Keratinocyte (primary cell): Measurements from ENCODE around the gene COG5. TPM values are rescaled to one million over a fixed set of nuclear protein-coding genes. Genes with fewer than 3 reads are reported as not detected.

Experiments
- DNase-seq: peaks from one replicate; pipeline ENCODE4 v3.0.0-alpha.2; 2011; ENCODE audit warnings: low read depth, missing footprints, low spot score
- FAIRE-seq: peaks from 2 replicates; lab custom pipeline; 2011; peaks lifted over from hg19 to GRCh38; lab: Jason Lieb, UNC
- H2AFZ ChIP-seq: 2 replicates; pipeline ENCODE4 v1.6.0; 2012; ENCODE audit warnings: low read length, control low read depth, inconsistent platforms; ENCODE audit not compliant: control insufficient read depth
- H3K27ac ChIP-seq: 2 replicates; pipeline ENCODE4 v1.5.1; 2011; ENCODE audit warnings: low read length; ENCODE audit not compliant: control insufficient read depth, insufficient read depth
- H3K27me3 ChIP-seq: 3 replicates; pipeline ENCODE4 v1.6.0; 2011; ENCODE audit warnings: low read length; ENCODE audit not compliant: control insufficient read depth, insufficient read depth; ENCODE audit errors: extremely low read depth
- H3K36me3 ChIP-seq, 2 experiments: 2 replicates in 1 of 2; 3 replicates in 1 of 2; pipeline ENCODE4 v1.5.1; 2011; ENCODE audit warnings: low read length in 2 of 2, mild to moderate bottlenecking in 1 of 2; ENCODE audit not compliant: control insufficient read depth in 2 of 2, insufficient read depth in 2 of 2; ENCODE audit errors: extremely low read depth in 1 of 2
- H3K4me1 ChIP-seq: 3 replicates; pipeline ENCODE4 v1.5.1; 2011; ENCODE audit warnings: low read length; ENCODE audit not compliant: control insufficient read depth, insufficient read depth; ENCODE audit errors: extremely low read depth
- H3K4me2 ChIP-seq: 3 replicates; pipeline ENCODE4 v1.6.0; 2011; ENCODE audit warnings: low read depth, low read length; ENCODE audit not compliant: control insufficient read depth, insufficient read depth; ENCODE audit errors: extremely low read depth
- H3K4me3 ChIP-seq, 3 experiments: fragments of 200-600 bp in 1 of 3; sonication (generic) in 1 of 3; 2 replicates in 2 of 3; 3 replicates in 1 of 3; pipeline ENCODE4 v1.5.1; 2011 to 2016; ENCODE audit warnings: low read length in 3 of 3, mild to moderate bottlenecking in 3 of 3, control low read depth in 2 of 3, inconsistent platforms in 1 of 3, low read depth in 1 of 3, mixed read lengths in 1 of 3, mixed run types in 1 of 3, moderate library complexity in 1 of 3; ENCODE audit not compliant: control insufficient read depth in 2 of 3, insufficient read depth in 2 of 3; ENCODE audit errors: extremely low read depth in 1 of 3
- H3K79me2 ChIP-seq: 2 replicates; pipeline ENCODE4 v1.6.0; 2012; ENCODE audit warnings: low read length; ENCODE audit not compliant: control insufficient read depth, insufficient read depth
- H3K9ac ChIP-seq: 3 replicates; pipeline ENCODE4 v1.6.0; 2011; ENCODE audit warnings: low read length; ENCODE audit not compliant: control insufficient read depth, insufficient read depth; ENCODE audit errors: extremely low read depth
- H3K9me1 ChIP-seq: 3 replicates; pipeline ENCODE4 v1.6.0; 2011; ENCODE audit warnings: low read length; ENCODE audit not compliant: control insufficient read depth, insufficient read depth; ENCODE audit errors: extremely low read depth
- H3K9me3 ChIP-seq: 2 replicates; pipeline ENCODE4 v1.5.1; 2012; ENCODE audit warnings: low read depth, low read length; ENCODE audit not compliant: control insufficient read depth
- H4K20me1 ChIP-seq: 3 replicates; pipeline ENCODE4 v1.6.0; 2011; ENCODE audit warnings: low read length; ENCODE audit not compliant: control insufficient read depth, insufficient read depth; ENCODE audit errors: extremely low read depth
- EZH2 ChIP-seq: IDR thresholded peaks from one replicate; pipeline ENCODE4 v1.6.1; 2012; ENCODE audit warnings: inconsistent platforms, mild to moderate bottlenecking, low read length, moderate library complexity
- dilution Hi-C: fragments of 300-500 bp; cut with MboI; formaldehyde crosslinking; loops from one replicate; pipeline ENCODE4 v1.7.0; 2020; ENCODE audit warnings: low sequenced_read_pairs; ENCODE audit not compliant: extremely low pct_ligation_motif_present
- polyA plus RNA-seq, 5 experiments: library from polyadenylated mRNA; depleted of rRNA in 3 of 5; stranded (reverse) in 3 of 5; stranded (forward) in 1 of 5; unstranded in 1 of 5; fragments of >200 nt; gene quantifications; 1 replicate in 1 of 5; 2 replicates in 3 of 5; 3 replicates in 1 of 5; pipeline versions ENCODE4 v1.2.1 to v1.2.3, GENCODE V29; 2011 to 2012; ENCODE audit warnings: missing spikeins in 2 of 5, low read depth in 1 of 5, low replicate concordance in 1 of 5
- TF ChIP-seq, protein P1 (sequence below), 3 experiments: IDR thresholded peaks in 1 of 3; conservative IDR thresholded peaks in 1 of 3; optimal IDR thresholded peaks in 1 of 3; 2 replicates in 2 of 3; 3 replicates in 1 of 3; pipeline versions ENCODE3 to v1.5.1; 2011; ENCODE audit warnings: low read length in 3 of 3, mild to moderate bottlenecking in 3 of 3, moderate library complexity in 2 of 3, control low read depth in 1 of 3, inconsistent platforms in 1 of 3; ENCODE audit not compliant: insufficient read depth in 2 of 3; ENCODE audit errors: extremely low read depth in 1 of 3

COG5 gene
- polyA plus RNA-seq, 1 donor (not counting 4 experiments of a cell fraction or from before 2014, with no cell fraction given), result 50.7 TPM

GRCh38 chr7:107387573-107388219 lies 176.0 kb downstream of the COG5 start:
- H2AFZ ChIP-seq, result no peak overlapping the region
- no peaks in the 10 kb centered on the region for H3K36me3 ChIP-seq
- H3K9me3 ChIP-seq, result no peaks in the 10 kb centered on the region
- no peak overlapping the region for H3K4me2 ChIP-seq
- no peaks in the 10 kb centered on the region for H3K27me3 ChIP-seq
- FAIRE-seq (no peak), DNase-seq (no peak)
- H3K79me2 ChIP-seq, result no peaks in the 10 kb centered on the region
- TF ChIP-seq, protein P1, sequence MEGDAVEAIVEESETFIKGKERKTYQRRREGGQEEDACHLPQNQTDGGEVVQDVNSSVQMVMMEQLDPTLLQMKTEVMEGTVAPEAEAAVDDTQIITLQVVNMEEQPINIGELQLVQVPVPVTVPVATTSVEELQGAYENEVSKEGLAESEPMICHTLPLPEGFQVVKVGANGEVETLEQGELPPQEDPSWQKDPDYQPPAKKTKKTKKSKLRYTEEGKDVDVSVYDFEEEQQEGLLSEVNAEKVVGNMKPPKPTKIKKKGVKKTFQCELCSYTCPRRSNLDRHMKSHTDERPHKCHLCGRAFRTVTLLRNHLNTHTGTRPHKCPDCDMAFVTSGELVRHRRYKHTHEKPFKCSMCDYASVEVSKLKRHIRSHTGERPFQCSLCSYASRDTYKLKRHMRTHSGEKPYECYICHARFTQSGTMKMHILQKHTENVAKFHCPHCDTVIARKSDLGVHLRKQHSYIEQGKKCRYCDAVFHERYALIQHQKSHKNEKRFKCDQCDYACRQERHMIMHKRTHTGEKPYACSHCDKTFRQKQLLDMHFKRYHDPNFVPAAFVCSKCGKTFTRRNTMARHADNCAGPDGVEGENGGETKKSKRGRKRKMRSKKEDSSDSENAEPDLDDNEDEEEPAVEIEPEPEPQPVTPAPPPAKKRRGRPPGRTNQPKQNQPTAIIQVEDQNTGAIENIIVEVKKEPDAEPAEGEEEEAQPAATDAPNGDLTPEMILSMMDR (optimal IDR thresholded peaks at IDR 0.05 in 1 of 3, IDR thresholded peaks at IDR 0.05 in 1 of 3, conservative IDR thresholded peaks at IDR 0.05 in 1 of 3; ENCODE audit: extremely low read depth in 1 of 3, insufficient read depth in 2 of 3, low read length in 3 of 3), result no peak
- H3K9me1 ChIP-seq, result no peaks in the 10 kb centered on the region
- H3K4me3 ChIP-seq, result no peak overlapping the region
- no peak overlapping the region for H3K9ac ChIP-seq
- dilution Hi-C loops, result no loop called here
- no peaks in the 10 kb centered on the region for H3K4me1 ChIP-seq
- no peak overlapping the region for H3K27ac ChIP-seq
- no peaks in the 10 kb centered on the region for H4K20me1 ChIP-seq

- no peak overlapping the region for H3K4me2 ChIP-seq
- no peak for DNase-seq
- dilution Hi-C loops, result no loop called here
- H4K20me1 ChIP-seq, result no peaks in the 10 kb centered on the region
- no peaks in the 10 kb centered on the region for H3K36me3 ChIP-seq
- no peaks in the 10 kb centered on the region for H3K9me1 ChIP-seq
- no peak for TF ChIP-seq EZH2
- TF ChIP-seq, protein P1 (optimal IDR thresholded peaks at IDR 0.05 in 1 of 3, IDR thresholded peaks at IDR 0.05 in 1 of 3, conservative IDR thresholded peaks at IDR 0.05 in 1 of 3; ENCODE audit: extremely low read depth in 1 of 3, insufficient read depth in 2 of 3, low read length in 3 of 3), result no peak
- no peak overlapping the region for H3K9ac ChIP-seq
- H3K79me2 ChIP-seq, result no peaks in the 10 kb centered on the region
- no peaks in the 10 kb centered on the region for H3K9me3 ChIP-seq
- H3K27ac ChIP-seq, result no peak overlapping the region
- H3K27me3 ChIP-seq, result no peaks in the 10 kb centered on the region
- FAIRE-seq, result no peak
- H2AFZ ChIP-seq, result no peak overlapping the region
- no peak overlapping the region for H3K4me3 ChIP-seq
- no peaks in the 10 kb centered on the region for H3K4me1 ChIP-seq
Observed at GRCh38 chr7:107387128-107387527, 176.6 kb downstream of the COG5 start.
